Neural progenitor cell (in vitro differentiated cells): ENCODE data around the gene NAA35.

Experiments
- EZH2 ChIP-seq: fragments of 200-600 bp; sonication (generic); IDR thresholded peaks from 2 replicates; pipeline ENCODE4 v1.6.1; 2017; ENCODE audit warnings: antibody characterized with exemption, mild to moderate bottlenecking, moderate library complexity
- TF ChIP-seq, protein P1 (sequence below): fragments of 200-600 bp; sonication (generic); IDR thresholded peaks from 2 replicates; pipeline ENCODE4 v1.5.1; 2017; ENCODE audit warnings: antibody characterized with exemption, mild to moderate bottlenecking

DNA sequence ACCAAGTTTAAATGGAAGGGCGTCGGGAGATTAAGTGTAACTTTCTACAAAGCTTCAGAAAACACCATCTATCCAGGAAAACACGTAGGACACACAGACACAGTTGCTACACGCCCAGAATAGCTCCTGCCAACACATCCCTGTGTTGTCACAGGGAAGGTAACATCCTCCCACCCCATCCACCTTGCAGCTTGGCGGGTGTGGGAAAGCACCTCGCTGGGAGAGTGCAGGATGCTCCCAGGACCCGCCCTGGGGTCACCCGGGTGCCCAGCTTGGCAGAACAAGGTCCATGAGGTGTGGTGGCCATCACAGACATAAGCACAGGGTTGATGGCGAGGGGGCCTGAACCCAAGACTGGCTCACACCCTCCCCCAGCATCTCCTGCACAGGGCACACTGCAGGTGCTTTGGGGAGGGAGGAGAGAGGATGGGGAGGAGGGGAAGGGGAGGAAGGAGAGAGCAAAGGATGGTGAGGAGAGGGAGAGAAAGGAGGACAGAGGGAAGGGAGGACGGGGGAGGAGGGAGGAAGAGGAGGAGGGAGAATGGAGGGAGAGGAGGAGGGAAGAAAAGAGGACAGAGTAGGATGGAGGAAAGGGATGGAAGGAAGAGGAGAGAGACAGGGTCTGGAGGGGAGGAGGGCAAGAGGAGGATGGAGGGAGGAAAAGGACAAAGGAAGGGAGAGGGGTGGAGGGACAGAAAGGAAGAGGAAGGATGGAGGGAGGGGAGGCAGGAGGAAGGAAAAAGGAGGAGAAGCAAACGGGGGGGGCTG is 121.2 kb downstream of the NAA35 start:
- no peak for TF ChIP-seq EZH2
- TF ChIP-seq, protein P1, sequence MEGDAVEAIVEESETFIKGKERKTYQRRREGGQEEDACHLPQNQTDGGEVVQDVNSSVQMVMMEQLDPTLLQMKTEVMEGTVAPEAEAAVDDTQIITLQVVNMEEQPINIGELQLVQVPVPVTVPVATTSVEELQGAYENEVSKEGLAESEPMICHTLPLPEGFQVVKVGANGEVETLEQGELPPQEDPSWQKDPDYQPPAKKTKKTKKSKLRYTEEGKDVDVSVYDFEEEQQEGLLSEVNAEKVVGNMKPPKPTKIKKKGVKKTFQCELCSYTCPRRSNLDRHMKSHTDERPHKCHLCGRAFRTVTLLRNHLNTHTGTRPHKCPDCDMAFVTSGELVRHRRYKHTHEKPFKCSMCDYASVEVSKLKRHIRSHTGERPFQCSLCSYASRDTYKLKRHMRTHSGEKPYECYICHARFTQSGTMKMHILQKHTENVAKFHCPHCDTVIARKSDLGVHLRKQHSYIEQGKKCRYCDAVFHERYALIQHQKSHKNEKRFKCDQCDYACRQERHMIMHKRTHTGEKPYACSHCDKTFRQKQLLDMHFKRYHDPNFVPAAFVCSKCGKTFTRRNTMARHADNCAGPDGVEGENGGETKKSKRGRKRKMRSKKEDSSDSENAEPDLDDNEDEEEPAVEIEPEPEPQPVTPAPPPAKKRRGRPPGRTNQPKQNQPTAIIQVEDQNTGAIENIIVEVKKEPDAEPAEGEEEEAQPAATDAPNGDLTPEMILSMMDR, result no peak
